Esophagus squamous epithelium (tissue), 4 donors: ENCODE measurements around the gene RALGPS1.

Experiments
- POLR2A ChIP-seq, 4 donors: fragments of 450-650 bp; IDR thresholded peaks; one replicate each; pipeline ENCODE4 v1.6.1; 2017; ENCODE audit warnings: antibody characterized with exemption in 4 of 4, mild to moderate bottlenecking in 4 of 4, moderate library complexity in 3 of 4
- TF ChIP-seq, protein P1 (sequence below), 6 experiments: fragments of 450-650 bp in 4 of 6; fragments of 200-600 bp in 2 of 6; sonication (generic) in 2 of 6; IDR thresholded peaks; one replicate each; pipeline ENCODE4 v1.5.1; 2016 to 2019; ENCODE audit warnings: antibody characterized with exemption in 6 of 6, mild to moderate bottlenecking in 4 of 6, moderate library complexity in 4 of 6

- TF ChIP-seq, protein P1, sequence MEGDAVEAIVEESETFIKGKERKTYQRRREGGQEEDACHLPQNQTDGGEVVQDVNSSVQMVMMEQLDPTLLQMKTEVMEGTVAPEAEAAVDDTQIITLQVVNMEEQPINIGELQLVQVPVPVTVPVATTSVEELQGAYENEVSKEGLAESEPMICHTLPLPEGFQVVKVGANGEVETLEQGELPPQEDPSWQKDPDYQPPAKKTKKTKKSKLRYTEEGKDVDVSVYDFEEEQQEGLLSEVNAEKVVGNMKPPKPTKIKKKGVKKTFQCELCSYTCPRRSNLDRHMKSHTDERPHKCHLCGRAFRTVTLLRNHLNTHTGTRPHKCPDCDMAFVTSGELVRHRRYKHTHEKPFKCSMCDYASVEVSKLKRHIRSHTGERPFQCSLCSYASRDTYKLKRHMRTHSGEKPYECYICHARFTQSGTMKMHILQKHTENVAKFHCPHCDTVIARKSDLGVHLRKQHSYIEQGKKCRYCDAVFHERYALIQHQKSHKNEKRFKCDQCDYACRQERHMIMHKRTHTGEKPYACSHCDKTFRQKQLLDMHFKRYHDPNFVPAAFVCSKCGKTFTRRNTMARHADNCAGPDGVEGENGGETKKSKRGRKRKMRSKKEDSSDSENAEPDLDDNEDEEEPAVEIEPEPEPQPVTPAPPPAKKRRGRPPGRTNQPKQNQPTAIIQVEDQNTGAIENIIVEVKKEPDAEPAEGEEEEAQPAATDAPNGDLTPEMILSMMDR (IDR thresholded peaks at IDR 0.05), result no peak
- no peak for TF ChIP-seq POLR2A (IDR thresholded peaks at IDR 0.05)
These were observed 238.9 kb downstream of the RALGPS1 start for GRCh38 chr9:127153501-127153900.
